Psoas muscle (tissue), 8 donors: ENCODE results near the gene ZNF648. TPM values are rescaled to one million over a fixed set of nuclear protein-coding genes. Genes with fewer than 3 reads are reported as not detected.

Experiments
- ATAC-seq, 4 donors: fragments of 200-7000 bp; cut with Tn5 transposase; one replicate each; pipeline ENCODE4 v1.9.1; 2020; ENCODE audit warnings: moderate library complexity in 3 of 4, mild to moderate bottlenecking in 2 of 4
- DNase-seq, 2 donors: peaks; one replicate each; pipeline ENCODE4 v3.0.0-alpha.2; 2020
- H3K27ac ChIP-seq: fragments of 200-600 bp; one replicate; pipeline ENCODE4 v1.8.0; 2022
- H3K27me3 ChIP-seq, 3 donors: fragments of 200-600 bp in 1 of 3; one replicate each; pipeline versions ENCODE4 v1.6.1 to v1.8.0; 2013 to 2022; ENCODE audit warnings: low read length in 2 of 3, mild to moderate bottlenecking in 2 of 3, moderate library complexity in 1 of 3; ENCODE audit not compliant: insufficient read depth in 3 of 3
- H3K36me3 ChIP-seq, 2 donors: fragments of 200-600 bp in 1 of 2; one replicate each; pipeline versions ENCODE4 v1.6.1 to v1.8.0; 2013 to 2022; ENCODE audit warnings: low read depth in 1 of 2, mild to moderate bottlenecking in 1 of 2, moderate library complexity in 1 of 2; ENCODE audit not compliant: insufficient read depth in 1 of 2
- H3K4me1 ChIP-seq: fragments of 200-600 bp; one replicate; pipeline ENCODE4 v1.8.0; 2022
- H3K4me3 ChIP-seq: fragments of 200-600 bp; one replicate; pipeline ENCODE4 v1.8.0; 2022; ENCODE audit warnings: mild to moderate bottlenecking
- H3K9me3 ChIP-seq: fragments of 200-600 bp; one replicate; pipeline ENCODE4 v1.8.0; 2022
- CTCF ChIP-seq: fragments of 200-600 bp; IDR thresholded peaks from one replicate; pipeline ENCODE4 v1.8.0; 2022; ENCODE audit warnings: antibody characterized with exemption
- WGBS, 3 donors: extraction: QIAGEN DNeasy Blood & Tissue Kit; methylation state at CpG; one replicate each; pipeline versions ENCODE4 v1.1.6 to v1.1.7; 2013; 5-methylcytosine and 5-hydroxymethylcytosine counted together
- intact Hi-C, 2 donors: fragments of 100-400 bp; cut with DNase I; formaldehyde crosslinking; loops; one replicate each; pipeline versions ENCODE4 v1.11.0 to v1.14.2; 2022
- polyA plus RNA-seq, 3 donors: library from polyadenylated mRNA; stranded (reverse); fragments of 200-250 nt; gene quantifications; one replicate each; pipeline ENCODE4 v1.2.3, GENCODE V29; 2013
- total RNA-seq, 4 donors: library from RNA; stranded (reverse); fragmentation: NEBNext Ultra II Directional in 2 of 4; extraction: Animal tissue kit (Norgen Biotek cat#: 25700) in 2 of 4; gene quantifications; one replicate each; pipeline versions ENCODE4 v1.2.1 to v1.2.4, GENCODE V29; 2021 to 2023
- donor health status: healthy with polysubstance abuse.
- donor health status: DM: no; HTN: no; CAD: no; lungs with moderate emphysema.
- donor health status: Bipolar disorder and iron deficiency.
- donor health status: healthy.
- donor health status: DM: yes; HTN: yes; CAD: no.
- donor health status: DM: no; HTN: no; CAD: no.
- donor health status: DM: no; HTN: no; CAD: no.
- donor health status: DM: yes; HTN: yes; CAD: no.

The ZNF648 gene
- total and polyA plus RNA-seq, 7 donors: 0.01 to 0.06 (median 0.01) TPM; not detected in 4

- DNase-seq: no peak
- H3K4me3 ChIP-seq: no peak overlapping the region
- intact Hi-C loops: no loop called here
- H3K27ac ChIP-seq: no peak overlapping the region
- peak; percentile 43 for TF ChIP-seq CTCF
- WGBS, 3 donors: 61 to 66% (median 64%) methylated on average over 4 of the region's 4 CpGs
- H3K9me3 ChIP-seq: no peaks in the 10 kb centered on the region
- H3K4me1 ChIP-seq: no peaks in the 10 kb centered on the region
- H3K27me3 ChIP-seq: no peaks in the 10 kb centered on the region
- no peaks in the 10 kb centered on the region for H3K36me3 ChIP-seq
- ATAC-seq: no peak
These were observed 6.7 kb downstream of the ZNF648 start for GRCh38 chr1:182054698-182055326.

GRCh38 chr1:182052355-182052754, 9.2 kb downstream of the ZNF648 start:
- Histone ChIP-seq H3K4me1 (no peaks in the 10 kb centered on the region), H3K36me3 (no peaks in the 10 kb centered on the region), H3K4me3 (no peak overlapping the region), H3K9me3 (no peaks in the 10 kb centered on the region), H3K27ac (no peak overlapping the region), H3K27me3 (no peaks in the 10 kb centered on the region)
- DNase-seq (no peak), ATAC-seq (no peak)
- intact Hi-C loops: no loop called here
- 60 to 73% (median 69%) methylated on average over 2 of the region's 2 CpGs for WGBS, 3 donors
- TF ChIP-seq CTCF: no peak

- ATAC-seq: no peak
- H3K9me3 ChIP-seq: no peaks in the 10 kb centered on the region
These were observed 9.6 kb downstream of the ZNF648 start for GRCh38 chr1:182051938-182052337.

GRCh38 chr1:182050481-182051448, 10.7 kb downstream of the ZNF648 start:
- Histone ChIP-seq H3K36me3 (no peaks in the 10 kb centered on the region), H3K27ac (no peak overlapping the region), H3K27me3 (no peaks in the 10 kb centered on the region), H3K4me1 (no peaks in the 10 kb centered on the region), H3K9me3 (peaks cover under 1% of the 10 kb centered on the region), H3K4me3 (no peak overlapping the region)
- intact Hi-C loops: no loop called here
- no peak for TF ChIP-seq CTCF
- ATAC-seq (no peak), DNase-seq (no peak)
- WGBS, 3 donors: 77 to 85% (median 82%) methylated on average over 4 of the region's 4 CpGs

More at GRCh38 chr1:182051938-182052337, 9.6 kb downstream of the ZNF648 start:
- Histone ChIP-seq H3K36me3 (no peaks in the 10 kb centered on the region), H3K4me3 (no peak overlapping the region), H3K27ac (no peak overlapping the region), H3K4me1 (no peaks in the 10 kb centered on the region), H3K27me3 (no peaks in the 10 kb centered on the region)
- intact Hi-C loops: no loop called here
- no peak for DNase-seq
- WGBS, 3 donors: 50 to 66% (median 58%) methylated on average over 1 of the region's 1 CpG
- TF ChIP-seq CTCF: no peak
